Endothelial cell (in vitro differentiated cells): ENCODE results near the gene PLCB1. TPM values are rescaled to one million over a fixed set of nuclear protein-coding genes. Genes with fewer than 3 reads are reported as not detected.

Experiments
- DNase-seq: peaks from one replicate; pipeline ENCODE4 v3.0.0; 2021; ENCODE audit warnings: low spot score
- H3K27ac Mint-ChIP-seq: one replicate; pipeline ENCODE4 v1.8.0; 2021; ENCODE audit warnings: mixed read lengths, inconsistent platforms; ENCODE audit not compliant: unreplicated experiment
- H3K27me3 Mint-ChIP-seq: one replicate; pipeline ENCODE4 v1.8.0; 2021; ENCODE audit warnings: mild to moderate bottlenecking, moderate library complexity, mixed read lengths, inconsistent platforms; ENCODE audit not compliant: unreplicated experiment
- H3K36me3 Mint-ChIP-seq: one replicate; pipeline ENCODE4 v1.8.0; 2021; ENCODE audit warnings: mild to moderate bottlenecking, low read depth, mixed read lengths, inconsistent platforms; ENCODE audit not compliant: unreplicated experiment
- H3K4me1 Mint-ChIP-seq: one replicate; pipeline ENCODE4 v1.8.0; 2021; ENCODE audit warnings: mild to moderate bottlenecking, mixed read lengths, inconsistent platforms; ENCODE audit not compliant: unreplicated experiment
- H3K4me3 Mint-ChIP-seq: one replicate; pipeline ENCODE4 v1.8.0; 2021; ENCODE audit warnings: mild to moderate bottlenecking, mixed read lengths, inconsistent platforms; ENCODE audit not compliant: unreplicated experiment
- H3K9me3 Mint-ChIP-seq: one replicate; pipeline ENCODE4 v1.8.0; 2021; ENCODE audit warnings: mixed read lengths, inconsistent platforms; ENCODE audit not compliant: unreplicated experiment
- CTCF ChIP-seq: fragments of 200-600 bp; sonication (generic); IDR thresholded peaks from one replicate; pipeline ENCODE4 v1.5.0; 2021; ENCODE audit warnings: antibody characterized with exemption; ENCODE audit not compliant: unreplicated experiment
- total RNA-seq: library from RNA; stranded (reverse); fragmentation: NEBNext Ultra II Directional; extraction: Animal tissue kit (Norgen Biotek cat#: 25700); gene quantifications from one replicate; pipeline ENCODE4 v1.2.1, GENCODE V29; 2021; ENCODE audit not compliant: unreplicated experiment

Gene PLCB1
- total RNA-seq, 1 donor from 2014 or later = 8.1 TPM

- Mint-ChIP-seq H3K9me3 (no peaks in the 10 kb centered on the region), H3K36me3 (no peaks in the 10 kb centered on the region), H3K27ac (no peak overlapping the region), H3K4me1 (peaks cover 4% of the 10 kb centered on the region), H3K4me3 (no peak overlapping the region), H3K27me3 (no peaks in the 10 kb centered on the region)
- DNase-seq = no peak
- TF ChIP-seq CTCF = no peak
Observed at GRCh38 chr20:8766868-8767390, 634.9 kb downstream of the PLCB1 start.

- Mint-ChIP-seq H3K36me3 (no peaks in the 10 kb centered on the region), H3K27ac (no peak overlapping the region)
Observed at GRCh38 chr20:8774412-8774811, 642.3 kb downstream of the PLCB1 start.

GRCh38 chr20:8777911-8778310 is 645.8 kb downstream of the PLCB1 start:
- H3K4me1 Mint-ChIP-seq = peaks cover 3% of the 10 kb centered on the region
- no peak overlapping the region for H3K4me3 Mint-ChIP-seq
- no peak overlapping the region for H3K27ac Mint-ChIP-seq
- TF ChIP-seq CTCF = no peak
- peaks cover 3% of the 10 kb centered on the region for H3K27me3 Mint-ChIP-seq
- no peak for DNase-seq
- no peaks in the 10 kb centered on the region for H3K36me3 Mint-ChIP-seq
- no peaks in the 10 kb centered on the region for H3K9me3 Mint-ChIP-seq

More at GRCh38 chr20:8774412-8774811, 642.3 kb downstream of the PLCB1 start:
- no peak overlapping the region for H3K4me3 Mint-ChIP-seq
- peaks cover 4% of the 10 kb centered on the region for H3K4me1 Mint-ChIP-seq
- no peak for TF ChIP-seq CTCF
- no peaks in the 10 kb centered on the region for H3K9me3 Mint-ChIP-seq
- no peak for DNase-seq
- peaks cover 2% of the 10 kb centered on the region for H3K27me3 Mint-ChIP-seq

GRCh38 chr20:8778387-8778786 is 646.3 kb downstream of the PLCB1 start:
- Mint-ChIP-seq H3K27ac (no peak overlapping the region), H3K36me3 (no peaks in the 10 kb centered on the region), H3K9me3 (no peaks in the 10 kb centered on the region), H3K4me3 (no peak overlapping the region), H3K27me3 (peaks cover 3% of the 10 kb centered on the region), H3K4me1 (peaks cover 3% of the 10 kb centered on the region)
- no peak for TF ChIP-seq CTCF
- no peak for DNase-seq

GRCh38 chr20:8780915-8781314 is 648.8 kb downstream of the PLCB1 start:
- H3K36me3 Mint-ChIP-seq = no peaks in the 10 kb centered on the region
- H3K9me3 Mint-ChIP-seq = no peaks in the 10 kb centered on the region
- peaks cover 3% of the 10 kb centered on the region for H3K27me3 Mint-ChIP-seq
- no peak for DNase-seq
- no peak overlapping the region for H3K27ac Mint-ChIP-seq
- TF ChIP-seq CTCF = no peak
- H3K4me3 Mint-ChIP-seq = no peak overlapping the region
- peaks cover 3% of the 10 kb centered on the region for H3K4me1 Mint-ChIP-seq
